DMS 273 (cell line): ENCODE results near the gene SLC31A2.
A peak's percentile ranks its signal among the peaks of the same experiment; 100 is the strongest.
"Not testable (repeated sequence)": the region's sequence is repeated elsewhere in the genome, so short reads cannot be mapped to it uniquely, and the experiment has no call there.

Experiments used
- DNase-seq: peaks from one replicate; lab custom pipeline; 2025; ENCODE audit not compliant: unreplicated experiment; lab: John Stamatoyannopoulos, UW

SLC31A2 gene

GRCh38 chr9:113150670-113151611 is at the start of gene SLC31A2:
SLC31A2 (plus strand) TSS chr9:113151007; CDS start chr9:113151075, 68 bp downstream.
- peak; percentile 96 for DNase-seq

- not testable (repeated sequence) for DNase-seq
Measured at GRCh38 chr9:113105345-113105744, 45.5 kb upstream of the SLC31A2 start.

- DNase-seq: peak; percentile 24
Measured at GRCh38 chr9:113111065-113111951, 39.5 kb upstream of the SLC31A2 start.

- DNase-seq: peak; percentile 12
Measured at GRCh38 chr9:113112706-113113510, 37.9 kb upstream of the SLC31A2 start.

GRCh38 chr9:113118829-113119228 is 32.0 kb upstream of the SLC31A2 start:
- not testable (repeated sequence) for DNase-seq

- no peak for DNase-seq
Measured at GRCh38 chr9:113125386-113126035, 25.3 kb upstream of the SLC31A2 start.

- no peak for DNase-seq
Measured at GRCh38 chr9:113129466-113129865, 21.3 kb upstream of the SLC31A2 start.

- DNase-seq: no peak
Measured at GRCh38 chr9:113129884-113130283, 20.9 kb upstream of the SLC31A2 start.

- peak; percentile 14 for DNase-seq
Measured at GRCh38 chr9:113131689-113132151, 19.1 kb upstream of the SLC31A2 start.

- DNase-seq: no peak
Measured at GRCh38 chr9:113137196-113138168, 13.3 kb upstream of the SLC31A2 start.

- DNase-seq: no peak
Measured at GRCh38 chr9:113138760-113139159, 12.0 kb upstream of the SLC31A2 start.

- DNase-seq: no peak
Measured at GRCh38 chr9:113139225-113139829, 11.5 kb upstream of the SLC31A2 start.

GRCh38 chr9:113139953-113140352 is 10.9 kb upstream of the SLC31A2 start:
- DNase-seq: no peak

GRCh38 chr9:113140896-113141295 is 9.9 kb upstream of the SLC31A2 start:
- DNase-seq: not testable (repeated sequence)

GRCh38 chr9:113143432-113144227 is 7.2 kb upstream of the SLC31A2 start:
- no peak for DNase-seq

- no peak for DNase-seq
Measured at GRCh38 chr9:113148372-113148705, 2.5 kb upstream of the SLC31A2 start.

- DNase-seq: no peak
Measured at GRCh38 chr9:113148781-113149510, 1.9 kb upstream of the SLC31A2 start.
